K562 (cell line): ENCODE data around the gene RNF224. TPM values are rescaled to one million over a fixed set of nuclear protein-coding genes. Genes with fewer than 3 reads are reported as not detected.

ENCODE experiments used
- CBX5 ChIP-seq: IDR thresholded peaks from 2 replicates; pipeline ENCODE4 v1.6.1; 2014; ENCODE audit warnings: low read depth, borderline replicate concordance
- CXXC5 ChIP-seq: fragments of 250-450 bp; sonication (Bioruptor Pico); IDR thresholded peaks from 2 replicates; pipeline ENCODE4 v1.8.0; 2022; ENCODE audit warnings: inconsistent platforms, mild to moderate bottlenecking, moderate library complexity
- ESRRA ChIP-seq: fragments of 450-650 bp; IDR thresholded peaks from 2 replicates; pipeline ENCODE4 v1.6.1; 2014; ENCODE audit warnings: low read depth, mild to moderate bottlenecking, moderate library complexity, borderline replicate concordance
- FOXP1 ChIP-seq: sonication (generic); formaldehyde crosslinking; IDR thresholded peaks from 2 replicates; pipeline ENCODE4 v1.8.0; 2022; ENCODE audit warnings: mild to moderate bottlenecking, missing genetic modification reagents
- GATAD2A ChIP-seq: fragments of 450-650 bp; IDR thresholded peaks from 2 replicates; pipeline ENCODE4 v1.6.1; 2017
- JUN ChIP-seq, 2 experiments: sonication (generic) in 1 of 2; formaldehyde crosslinking in 1 of 2; IDR thresholded peaks; 2 replicates each; pipeline versions ENCODE4 v1.6.1 to v1.8.0; 2012 to 2022; ENCODE audit warnings: borderline replicate concordance in 2 of 2, mild to moderate bottlenecking in 2 of 2, improper control_type of control experiment in 1 of 2, low read depth in 1 of 2, low read length in 1 of 2, missing genetic modification reagents in 1 of 2
- KHSRP ChIP-seq: fragments of 450-650 bp; IDR thresholded peaks from 2 replicates; pipeline ENCODE4 v1.6.1; 2017
- KLF13 ChIP-seq: fragments of 450-650 bp; IDR thresholded peaks from 2 replicates; pipeline ENCODE4 v1.6.1; 2016; ENCODE audit warnings: missing genetic modification characterization, low read depth, mild to moderate bottlenecking, missing compliant biosample characterization, moderate library complexity, borderline replicate concordance
- MYC ChIP-seq, 2 experiments: fragments of 250-450 bp in 1 of 2; sonication (Bioruptor Pico) in 1 of 2; IDR thresholded peaks; 2 replicates each; pipeline versions ENCODE4 v1.5.1 to v1.6.1; 2012 to 2021; ENCODE audit warnings: low read depth in 2 of 2, borderline replicate concordance in 1 of 2, improper control_type of control experiment in 1 of 2, low read length in 1 of 2, mild to moderate bottlenecking in 1 of 2, moderate library complexity in 1 of 2
- NFIC ChIP-seq: fragments of 450-650 bp; IDR thresholded peaks from 2 replicates; pipeline ENCODE4 v1.6.1; 2017; ENCODE audit warnings: mild to moderate bottlenecking, inconsistent platforms
- SETDB1 ChIP-seq: IDR thresholded peaks from one replicate; pipeline ENCODE4 v1.6.1; 2012; ENCODE audit warnings: low read length, control low read depth, inconsistent platforms
- SP1 ChIP-seq: sonication (generic); formaldehyde crosslinking; IDR thresholded peaks from 2 replicates; pipeline ENCODE4 v1.8.1; 2022; ENCODE audit warnings: mild to moderate bottlenecking, missing genetic modification reagents
- TAF15 ChIP-seq: fragments of 200-400 bp; formaldehyde crosslinking; IDR thresholded peaks from 2 replicates; pipeline ENCODE4 v1.6.1; 2017; ENCODE audit warnings: mild to moderate bottlenecking, low read depth, low read length, moderate library complexity
- TBL1XR1 ChIP-seq, 2 experiments: IDR thresholded peaks; 2 replicates each; pipeline ENCODE4 v1.6.1; 2012; ENCODE audit warnings: improper control_type of control experiment in 2 of 2, low read length in 2 of 2, mild to moderate bottlenecking in 1 of 2
- YBX1 ChIP-seq: fragments of 450-650 bp; IDR thresholded peaks from 2 replicates; pipeline ENCODE4 v1.7.1; 2016; ENCODE audit warnings: mild to moderate bottlenecking
- ZNF311 ChIP-seq: fragments of 250-450 bp; sonication (Bioruptor Pico); IDR thresholded peaks from 2 replicates; pipeline ENCODE4 v1.4.0; 2020; ENCODE audit warnings: mild to moderate bottlenecking, moderate library complexity
- ZNF75A ChIP-seq: fragments of 450-650 bp; formaldehyde crosslinking; IDR thresholded peaks from 2 replicates; pipeline ENCODE4 v1.4.0; 2020; ENCODE audit warnings: mild to moderate bottlenecking
- polyA plus RNA-seq, 8 experiments: library from polyadenylated mRNA; depleted of rRNA in 4 of 8; stranded (reverse) in 5 of 8; unstranded in 3 of 8; fragments of >200 nt; fragmentation: Nextera tagmentation in 2 of 8; fragmentation: Illumina TruSeq in 1 of 8; extraction: Ambion mirVana in 2 of 8; extraction: Trizol in 1 of 8; gene quantifications; 2 replicates each; pipeline versions ENCODE4 v1.2.1 to v1.2.3, GENCODE V29; 2011 to 2014; ENCODE audit warnings: inconsistent platforms in 1 of 8, missing spikeins in 1 of 8
- total RNA-seq, 7 experiments: library from RNA; depleted of rRNA in 6 of 7; stranded (reverse); fragments of >200 nt in 6 of 7; fragmentation: Illumina TruSeq in 2 of 7; extraction: Trizol in 2 of 7; gene quantifications; 2 replicates each; pipeline versions ENCODE4 v1.2.1 to v1.2.3, GENCODE V29; 2011 to 2021; ENCODE audit warnings: low replicate concordance in 1 of 7
- TF ChIP-seq, protein P1 (sequence below): fragments of 450-650 bp; formaldehyde crosslinking; IDR thresholded peaks from 2 replicates; pipeline ENCODE4 v1.4.0; 2020; ENCODE audit warnings: mild to moderate bottlenecking, moderate library complexity
- TF ChIP-seq, protein P2 (sequence below): fragments of 250-450 bp; sonication (Bioruptor Pico); IDR thresholded peaks from 2 replicates; pipeline ENCODE4 v1.8.0; 2021; ENCODE audit warnings: borderline replicate concordance, mild to moderate bottlenecking, moderate library complexity; ENCODE audit not compliant: poor library complexity, severe bottlenecking
- TF ChIP-seq, protein P3 (sequence below): fragments of 450-650 bp; formaldehyde crosslinking; IDR thresholded peaks from 2 replicates; pipeline ENCODE4 v1.4.0; 2020; ENCODE audit warnings: mild to moderate bottlenecking, moderate library complexity
- TF ChIP-seq, protein P4 (sequence below): fragments of 250-450 bp; sonication (Bioruptor Pico); IDR thresholded peaks from 2 replicates; pipeline ENCODE4 v1.4.0; 2020; ENCODE audit warnings: mild to moderate bottlenecking
- TF ChIP-seq, protein P5 (sequence below): fragments of 250-450 bp; sonication (Bioruptor Pico); IDR thresholded peaks from 2 replicates; pipeline ENCODE4 v1.8.0; 2022; ENCODE audit warnings: moderate library complexity, mild to moderate bottlenecking, inconsistent platforms

RNF224 gene
- total and polyA plus RNA-seq, 9 of the 15 experiments (the other 6 are each of a cell fraction or from before 2014, with no cell fraction given): not detected

DNA sequence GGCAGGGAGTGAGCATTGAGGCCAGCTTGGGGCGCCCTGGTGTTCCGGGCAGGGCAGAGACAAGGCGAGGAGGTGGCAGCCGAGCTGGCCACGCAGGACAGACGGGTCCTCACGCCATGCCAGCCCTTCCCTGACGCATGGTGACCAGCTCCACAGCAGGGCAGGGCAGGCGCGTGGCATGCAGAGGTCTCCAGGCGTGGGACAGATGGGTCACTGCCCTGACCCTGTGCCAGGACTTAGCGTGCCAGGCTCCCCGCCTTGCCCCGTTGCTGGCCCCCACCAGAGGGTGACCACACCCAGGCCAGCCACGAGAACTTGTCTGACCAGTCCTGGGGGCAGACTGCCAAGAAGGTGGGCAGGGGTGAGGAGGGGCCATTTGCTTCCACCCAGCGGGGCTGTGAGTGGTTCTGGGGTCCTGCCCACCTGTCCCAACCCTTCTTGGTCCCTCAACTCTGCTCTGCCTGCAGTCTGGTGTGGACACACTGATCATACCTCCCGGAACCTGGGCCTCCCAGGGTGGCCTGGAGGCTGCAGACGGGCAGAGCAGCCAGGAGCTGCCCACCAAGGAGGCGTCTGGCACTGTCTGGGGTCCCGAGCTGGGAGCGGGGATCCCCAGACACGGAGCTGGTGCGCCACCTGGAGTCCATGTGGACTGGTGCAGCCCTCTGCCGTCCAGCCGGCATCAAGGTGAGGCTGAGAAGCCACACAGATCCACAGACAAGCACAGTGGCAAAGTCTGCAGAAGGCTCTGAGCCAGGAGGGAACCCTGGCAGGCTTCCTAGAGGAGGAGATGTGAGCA is at the start of gene RNF224 (continued):
- TF ChIP-seq, protein P1, sequence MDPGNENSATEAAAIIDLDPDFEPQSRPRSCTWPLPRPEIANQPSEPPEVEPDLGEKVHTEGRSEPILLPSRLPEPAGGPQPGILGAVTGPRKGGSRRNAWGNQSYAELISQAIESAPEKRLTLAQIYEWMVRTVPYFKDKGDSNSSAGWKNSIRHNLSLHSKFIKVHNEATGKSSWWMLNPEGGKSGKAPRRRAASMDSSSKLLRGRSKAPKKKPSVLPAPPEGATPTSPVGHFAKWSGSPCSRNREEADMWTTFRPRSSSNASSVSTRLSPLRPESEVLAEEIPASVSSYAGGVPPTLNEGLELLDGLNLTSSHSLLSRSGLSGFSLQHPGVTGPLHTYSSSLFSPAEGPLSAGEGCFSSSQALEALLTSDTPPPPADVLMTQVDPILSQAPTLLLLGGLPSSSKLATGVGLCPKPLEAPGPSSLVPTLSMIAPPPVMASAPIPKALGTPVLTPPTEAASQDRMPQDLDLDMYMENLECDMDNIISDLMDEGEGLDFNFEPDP: no peak
- TF ChIP-seq NFIC (peak; percentile 38), JUN (IDR thresholded peaks at IDR 0.05; ENCODE audit: borderline replicate concordance, low read depth, low read length) (0 out of 2 replicates have a peak, but pooled peaks have one; percentile 8), JUN (CRISPR knock-in tag; IDR thresholded peaks at IDR 0.05; ENCODE audit: borderline replicate concordance) (no peak), CBX5 (no peak), ESRRA (peak; percentile 34; the same call in 1 of the 2 replicates), TBL1XR1 (IDR thresholded peaks at IDR 0.05; ENCODE audit: low read length in 2 of 2) (0 out of 4 replicates have a peak, but pooled peaks of 1 of the 2 experiments have one; percentile 34), FOXP1 (CRISPR knock-in tag) (0 out of 2 replicates have a peak, but pooled peaks have one; percentile 42), ZNF75A (CRISPR knock-in tag) (no peak), KHSRP (no peak), KLF13 (tag) (0 out of 2 replicates have a peak, but pooled peaks have one; percentile 53), CXXC5 (CRISPR knock-in tag) (no peak), MYC (IDR thresholded peaks at IDR 0.05; ENCODE audit: low read depth, low read length) (peak; percentile 41; the same call in 1 of the 2 replicates), MYC (CRISPR knock-in tag; IDR thresholded peaks at IDR 0.05; ENCODE audit: borderline replicate concordance, low read depth) (no peak), ZNF311 (CRISPR knock-in tag) (no peak), GATAD2A (no peak), SP1 (peak; percentile 57; the same call in 1 of the 2 replicates), SETDB1 (no peak), YBX1 (no peak), TAF15 (no peak)
- TF ChIP-seq, protein P2, sequence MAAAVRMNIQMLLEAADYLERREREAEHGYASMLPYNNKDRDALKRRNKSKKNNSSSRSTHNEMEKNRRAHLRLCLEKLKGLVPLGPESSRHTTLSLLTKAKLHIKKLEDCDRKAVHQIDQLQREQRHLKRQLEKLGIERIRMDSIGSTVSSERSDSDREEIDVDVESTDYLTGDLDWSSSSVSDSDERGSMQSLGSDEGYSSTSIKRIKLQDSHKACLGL (CRISPR knock-in tag): no peak
- TF ChIP-seq, protein P3, sequence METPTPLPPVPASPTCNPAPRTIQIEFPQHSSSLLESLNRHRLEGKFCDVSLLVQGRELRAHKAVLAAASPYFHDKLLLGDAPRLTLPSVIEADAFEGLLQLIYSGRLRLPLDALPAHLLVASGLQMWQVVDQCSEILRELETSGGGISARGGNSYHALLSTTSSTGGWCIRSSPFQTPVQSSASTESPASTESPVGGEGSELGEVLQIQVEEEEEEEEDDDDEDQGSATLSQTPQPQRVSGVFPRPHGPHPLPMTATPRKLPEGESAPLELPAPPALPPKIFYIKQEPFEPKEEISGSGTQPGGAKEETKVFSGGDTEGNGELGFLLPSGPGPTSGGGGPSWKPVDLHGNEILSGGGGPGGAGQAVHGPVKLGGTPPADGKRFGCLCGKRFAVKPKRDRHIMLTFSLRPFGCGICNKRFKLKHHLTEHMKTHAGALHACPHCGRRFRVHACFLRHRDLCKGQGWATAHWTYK: peak; percentile 89; the same call in 1 of the 2 replicates
- TF ChIP-seq, protein P4, sequence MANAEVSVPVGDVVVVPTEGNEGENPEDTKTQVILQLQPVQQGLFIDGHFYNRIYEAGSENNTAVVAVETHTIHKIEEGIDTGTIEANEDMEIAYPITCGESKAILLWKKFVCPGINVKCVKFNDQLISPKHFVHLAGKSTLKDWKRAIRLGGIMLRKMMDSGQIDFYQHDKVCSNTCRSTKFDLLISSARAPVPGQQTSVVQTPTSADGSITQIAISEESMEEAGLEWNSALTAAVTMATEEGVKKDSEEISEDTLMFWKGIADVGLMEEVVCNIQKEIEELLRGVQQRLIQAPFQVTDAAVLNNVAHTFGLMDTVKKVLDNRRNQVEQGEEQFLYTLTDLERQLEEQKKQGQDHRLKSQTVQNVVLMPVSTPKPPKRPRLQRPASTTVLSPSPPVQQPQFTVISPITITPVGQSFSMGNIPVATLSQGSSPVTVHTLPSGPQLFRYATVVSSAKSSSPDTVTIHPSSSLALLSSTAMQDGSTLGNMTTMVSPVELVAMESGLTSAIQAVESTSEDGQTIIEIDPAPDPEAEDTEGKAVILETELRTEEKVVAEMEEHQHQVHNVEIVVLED (CRISPR knock-in tag): no peak
- TF ChIP-seq, protein P5, sequence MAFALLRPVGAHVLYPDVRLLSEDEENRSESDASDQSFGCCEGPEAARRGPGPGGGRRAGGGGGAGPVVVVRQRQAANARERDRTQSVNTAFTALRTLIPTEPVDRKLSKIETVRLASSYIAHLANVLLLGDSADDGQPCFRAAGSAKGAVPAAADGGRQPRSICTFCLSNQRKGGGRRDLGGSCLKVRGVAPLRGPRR (CRISPR knock-in tag): no peak
